Hepatocyte (in vitro differentiated cells): ENCODE measurements around the gene ART1. TPM values are rescaled to one million over a fixed set of nuclear protein-coding genes. Genes with fewer than 3 reads are reported as not detected.
"Not testable (repeated sequence)": the region's sequence is repeated elsewhere in the genome, so short reads cannot be mapped to it uniquely, and the experiment has no call there.

Experiments
- DNase-seq: peaks from one replicate; pipeline ENCODE4 v3.0.0-alpha.2; 2016; ENCODE audit warnings: low spot score
- H2AFZ ChIP-seq: fragments of 200-600 bp; sonication (generic); 2 replicates; pipeline ENCODE4 v1.6.0; 2016; ENCODE audit warnings: antibody characterized with exemption, mild to moderate bottlenecking
- H3K27ac ChIP-seq: fragments of 200-600 bp; sonication (generic); 2 replicates; pipeline ENCODE4 v1.5.1; 2016; ENCODE audit warnings: mild to moderate bottlenecking
- H3K27me3 ChIP-seq: fragments of 200-600 bp; sonication (generic); 2 replicates; pipeline ENCODE4 v1.6.1; 2016
- H3K36me3 ChIP-seq: fragments of 200-600 bp; sonication (generic); replicated peaks from 2 replicates; pipeline ENCODE4 v1.5.1; 2016; ENCODE audit warnings: low read depth; ENCODE audit not compliant: insufficient read depth
- H3K4me1 ChIP-seq: fragments of 200-600 bp; sonication (generic); 2 replicates; pipeline ENCODE4 v1.5.1; 2016; ENCODE audit warnings: mild to moderate bottlenecking, moderate library complexity; ENCODE audit not compliant: insufficient read depth
- H3K4me2 ChIP-seq: fragments of 200-600 bp; sonication (generic); 2 replicates; pipeline ENCODE4 v1.6.0; 2016
- H3K4me3 ChIP-seq: fragments of 200-600 bp; sonication (generic); 2 replicates; pipeline ENCODE4 v1.5.1; 2016; ENCODE audit warnings: mild to moderate bottlenecking
- H3K79me2 ChIP-seq: fragments of 200-600 bp; sonication (generic); 2 replicates; pipeline ENCODE4 v1.6.0; 2017; ENCODE audit warnings: mild to moderate bottlenecking
- H3K9me2 ChIP-seq: fragments of 200-600 bp; sonication (generic); replicated peaks from 2 replicates; pipeline ENCODE4 v1.6.0; 2017; ENCODE audit warnings: mild to moderate bottlenecking; ENCODE audit not compliant: insufficient read depth
- H3K9me3 ChIP-seq: fragments of 200-600 bp; sonication (generic); 2 replicates; pipeline ENCODE4 v1.5.1; 2016; ENCODE audit warnings: low read depth, mild to moderate bottlenecking
- H4K20me1 ChIP-seq: fragments of 200-600 bp; sonication (generic); 2 replicates; pipeline ENCODE4 v1.6.0; 2016; ENCODE audit warnings: mild to moderate bottlenecking; ENCODE audit not compliant: insufficient read depth, poor library complexity, severe bottlenecking
- CTCF ChIP-seq: fragments of 200-600 bp; sonication (generic); IDR thresholded peaks from 2 replicates; pipeline ENCODE4 v1.5.1; 2016; ENCODE audit warnings: antibody characterized with exemption, mild to moderate bottlenecking; ENCODE audit not compliant: poor library complexity
- EZH2 ChIP-seq: fragments of 200-600 bp; sonication (generic); IDR thresholded peaks from 2 replicates; pipeline ENCODE4 v1.6.1; 2016; ENCODE audit warnings: antibody characterized with exemption, mild to moderate bottlenecking, borderline replicate concordance
- EZH2phosphoT487 ChIP-seq: fragments of 200-600 bp; sonication (generic); IDR thresholded peaks from one replicate; pipeline ENCODE4 v1.6.1; 2018; ENCODE audit warnings: antibody characterized with exemption, mild to moderate bottlenecking, low read depth, moderate library complexity; ENCODE audit not compliant: unreplicated experiment, severe bottlenecking
- WGBS: methylation state at CpG from one replicate; pipeline ENCODE4 v1.1.6; 2016; ENCODE audit warnings: low lambda C conversion rate; ENCODE audit errors: missing lambda C conversion rate; 5-methylcytosine and 5-hydroxymethylcytosine counted together
- polyA plus RNA-seq: library from polyadenylated mRNA; unstranded; fragments of >200 nt; fragmentation: Nextera tagmentation; extraction: Ambion mirVana; gene quantifications from 2 replicates; pipeline ENCODE4 v1.2.1, GENCODE V29; 2016
- total RNA-seq: library from RNA; depleted of rRNA; stranded (reverse); fragments of >200 nt; gene quantifications from 2 replicates; pipeline ENCODE4 v1.2.3, GENCODE V29; 2014

ART1 gene
- total and polyA plus RNA-seq, 2 experiments from 2014 or later: not detected

GRCh38 chr11:3642071-3642951 lies 2.6 kb upstream of the ART1 start:
- Histone ChIP-seq H3K27me3 (no peaks in the 10 kb centered on the region), H3K9me2 (no peaks in the 10 kb centered on the region), H2AFZ (peak overlapping the region; percentile 90), H3K27ac (peak overlapping the region; percentile 66), H4K20me1 (no peaks in the 10 kb centered on the region), H3K4me3 (peak overlapping the region; percentile 71), H3K4me2 (peak overlapping the region; percentile 96), H3K4me1 (peaks cover 12% of the 10 kb centered on the region), H3K9me3 (no peaks in the 10 kb centered on the region), H3K79me2 (no peaks in the 10 kb centered on the region), H3K36me3 (no peaks in the 10 kb centered on the region)
- WGBS: 2% methylated on average over 52 of the region's 55 CpGs
- TF ChIP-seq EZH2: no peak
- no peak for TF ChIP-seq CTCF
- TF ChIP-seq EZH2phosphoT487: no peak
- peak; percentile 95 for DNase-seq

- H3K4me2 ChIP-seq: peak overlapping the region; percentile 96
- not testable (repeated sequence) for DNase-seq, H3K27me3 ChIP-seq, H3K36me3 ChIP-seq, H3K27ac ChIP-seq, H3K9me2 ChIP-seq, H3K79me2 ChIP-seq, H3K9me3 ChIP-seq, H4K20me1 ChIP-seq
- peak overlapping the region; percentile 90 for H2AFZ ChIP-seq
- H3K4me1 ChIP-seq: peaks cover 12% of the 10 kb centered on the region
- 44% methylated on average over 11 of the region's 11 CpGs for WGBS
- H3K4me3 ChIP-seq: peak overlapping the region; percentile 71
These were observed 1.8 kb upstream of the ART1 start for GRCh38 chr11:3643102-3643546.

- TF ChIP-seq EZH2phosphoT487 (no peak), EZH2 (no peak), CTCF (no peak)
- Histone ChIP-seq H4K20me1 (no peaks in the 10 kb centered on the region), H3K36me3 (no peaks in the 10 kb centered on the region), H3K27me3 (no peaks in the 10 kb centered on the region), H3K4me2 (no peak overlapping the region), H3K9me3 (no peaks in the 10 kb centered on the region), H3K79me2 (no peaks in the 10 kb centered on the region), H2AFZ (no peak overlapping the region), H3K4me3 (no peak overlapping the region), H3K27ac (no peak overlapping the region), H3K9me2 (no peaks in the 10 kb centered on the region), H3K4me1 (peaks cover 12% of the 10 kb centered on the region)
- 97% methylated on average over 7 of the region's 7 CpGs for WGBS
- DNase-seq: no peak
These were observed 624 bp downstream of the ART1 start for GRCh38 chr11:3645552-3645951.

- not testable (repeated sequence) for H3K27ac ChIP-seq, H3K4me3 ChIP-seq, H3K9me3 ChIP-seq, H3K9me2 ChIP-seq, H3K36me3 ChIP-seq, H3K79me2 ChIP-seq, H2AFZ ChIP-seq, H3K4me1 ChIP-seq, H3K4me2 ChIP-seq, H3K27me3 ChIP-seq, DNase-seq, H4K20me1 ChIP-seq
- 73% methylated on average over 12 of the region's 13 CpGs for WGBS
These were observed 3.9 kb downstream of the ART1 start for GRCh38 chr11:3648843-3649242.

GRCh38 chr11:3649374-3649773 lies 4.4 kb downstream of the ART1 start:
- WGBS: 30% methylated on average over 9 of the region's 9 CpGs
- not testable (repeated sequence) for H3K9me3 ChIP-seq, H3K27ac ChIP-seq, H2AFZ ChIP-seq, H3K4me1 ChIP-seq, H4K20me1 ChIP-seq, H3K27me3 ChIP-seq, DNase-seq, H3K9me2 ChIP-seq, H3K4me3 ChIP-seq, H3K79me2 ChIP-seq, H3K36me3 ChIP-seq, H3K4me2 ChIP-seq

- H3K79me2 ChIP-seq, H3K9me3 ChIP-seq, H3K9me2 ChIP-seq, H3K27ac ChIP-seq, DNase-seq, H3K27me3 ChIP-seq, H2AFZ ChIP-seq, H4K20me1 ChIP-seq, H3K4me3 ChIP-seq, H3K36me3 ChIP-seq, H3K4me2 ChIP-seq, H3K4me1 ChIP-seq: not testable (repeated sequence)
- 73% methylated on average over 3 of the region's 3 CpGs for WGBS
These were observed 7.6 kb downstream of the ART1 start for GRCh38 chr11:3652514-3652913.
